Measurements from ENCODE around the gene RARG. TPM values are rescaled to one million over a fixed set of nuclear protein-coding genes. Genes with fewer than 3 reads are reported as not detected.

The RARG gene
- total and polyA plus RNA-seq, 2 of the 8 experiments (the other 6 are each of a cell fraction or from before 2014, with no cell fraction given), result 68.6 to 68.9 TPM

DNA sequence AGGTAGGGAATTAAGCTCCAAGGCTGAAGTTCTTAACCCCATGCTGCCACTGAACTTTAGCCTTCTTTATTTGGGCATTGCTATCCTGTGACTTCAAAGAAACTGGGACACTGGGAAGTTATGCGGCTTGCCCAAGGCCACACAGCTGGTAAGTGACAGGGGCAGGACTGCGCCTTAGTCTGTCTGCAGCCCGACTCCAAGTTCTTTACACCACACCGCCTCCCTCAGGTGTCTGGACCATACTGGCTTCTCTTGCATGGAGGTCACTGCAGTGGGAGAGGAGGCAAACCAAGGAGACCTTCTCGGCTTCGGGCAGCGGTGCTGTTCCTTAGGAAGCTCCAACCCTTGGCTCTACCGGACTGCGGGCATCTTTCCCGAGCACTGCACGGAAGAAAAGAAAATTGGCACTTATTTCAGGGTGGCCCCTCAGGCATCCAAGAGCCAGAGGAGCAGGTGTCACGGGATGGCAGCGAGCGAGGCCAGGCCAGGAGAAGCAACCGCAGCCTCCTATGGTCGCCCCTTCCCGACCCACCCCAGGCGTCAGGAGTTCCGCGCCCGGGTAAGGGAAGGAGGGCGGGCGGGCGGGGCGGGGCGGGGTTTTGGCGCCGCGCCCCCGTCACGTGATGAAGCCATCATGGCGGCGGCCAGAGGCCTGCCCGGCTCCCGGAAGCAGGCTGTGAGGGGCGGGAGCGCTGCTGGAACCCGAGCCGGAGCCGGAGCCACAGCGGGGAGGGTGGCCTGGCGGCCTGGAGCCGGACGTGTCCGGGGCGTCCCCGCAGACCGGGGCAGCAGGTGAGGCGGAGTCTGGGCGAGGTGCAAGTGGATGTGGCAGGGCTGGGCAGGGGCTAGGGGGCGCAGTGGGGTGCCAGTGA is 19.7 kb upstream of the RARG start (continued):
- TF ChIP-seq, protein P1, sequence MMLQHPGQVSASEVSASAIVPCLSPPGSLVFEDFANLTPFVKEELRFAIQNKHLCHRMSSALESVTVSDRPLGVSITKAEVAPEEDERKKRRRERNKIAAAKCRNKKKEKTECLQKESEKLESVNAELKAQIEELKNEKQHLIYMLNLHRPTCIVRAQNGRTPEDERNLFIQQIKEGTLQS (IDR thresholded peaks at IDR 0.05; ENCODE audit: insufficient read depth, low read depth, low read length), result peak; percentile 66; the same call in 1 of the 2 replicates
- TF ChIP-seq EGR1 (IDR thresholded peaks at IDR 0.05; ENCODE audit: borderline replicate concordance, low read depth, low read length) (no peak), HDAC2 (IDR thresholded peaks at IDR 0.05; ENCODE audit: borderline replicate concordance in 1 of 2, low read depth in 2 of 2, low read length in 2 of 2) (peak in 1 of 2 experiments; percentile 70; a peak in 2 of 4 replicates), TEAD4 (IDR thresholded peaks at IDR 0.05; ENCODE audit: low read depth, low read length) (peak; percentile 9; the same call in 1 of the 2 replicates), SAP30 (IDR thresholded peaks at IDR 0.05; ENCODE audit: insufficient read depth, insufficient replicate concordance, low read length) (peak; percentile 85), YY1 (IDR thresholded peaks at IDR 0.05; ENCODE audit: low read depth, low read length) (peak; percentile 95), KDM5A (IDR thresholded peaks at IDR 0.05; ENCODE audit: low read length) (peak; percentile 80), USF2 (IDR thresholded peaks at IDR 0.05; ENCODE audit: low read length) (peak; percentile 88), MAFK (IDR thresholded peaks at IDR 0.05; ENCODE audit: low read depth, low read length) (no peak), CREB1 (IDR thresholded peaks at IDR 0.05) (peak; percentile 84), SP1 (IDR thresholded peaks at IDR 0.05; ENCODE audit: low read depth, low read length) (no peak), TAF1 (IDR thresholded peaks at IDR 0.05; ENCODE audit: low read depth, low read length) (peak; percentile 52; the same call in 1 of the 2 replicates)
